ENCODE results near the gene SMPD3. TPM values are rescaled to one million over a fixed set of nuclear protein-coding genes. Genes with fewer than 3 reads are reported as not detected.

The SMPD3 gene
- total RNA-seq, 1 donor from 2014 or later = not detected

GRCh38 chr16:68383858-68384257 lies 64.5 kb downstream of the SMPD3 start:
- no peak for DNase-seq (ENCODE audit: low read depth, low spot score)

GRCh38 chr16:68382296-68382718 lies 66.0 kb downstream of the SMPD3 start:
- DNase-seq (ENCODE audit: low read depth, low spot score) = no peak

GRCh38 chr16:68381363-68381724 lies 67.0 kb downstream of the SMPD3 start:
- no peak for DNase-seq (ENCODE audit: low read depth, low spot score)

- no peak for DNase-seq (ENCODE audit: low read depth, low spot score)
These were observed 67.5 kb downstream of the SMPD3 start for GRCh38 chr16:68380676-68381362.

GRCh38 chr16:68380348-68380670 lies 68.0 kb downstream of the SMPD3 start:
- no peak for DNase-seq (ENCODE audit: low read depth, low spot score)

GRCh38 chr16:68379472-68380347 lies 68.6 kb downstream of the SMPD3 start:
- DNase-seq (ENCODE audit: low read depth, low spot score) = no peak

GRCh38 chr16:68378436-68379415 lies 69.6 kb downstream of the SMPD3 start:
- DNase-seq (ENCODE audit: low read depth, low spot score) = no peak

- DNase-seq (ENCODE audit: low read depth, low spot score) = peak; percentile 11
These were observed 70.5 kb downstream of the SMPD3 start for GRCh38 chr16:68377667-68378393.

- DNase-seq (ENCODE audit: low read depth, low spot score) = no peak
These were observed 71.1 kb downstream of the SMPD3 start for GRCh38 chr16:68377221-68377620.

- no peak for DNase-seq (ENCODE audit: low read depth, low spot score)
These were observed 71.7 kb downstream of the SMPD3 start for GRCh38 chr16:68376590-68376989.

GRCh38 chr16:68375801-68376536 lies 72.3 kb downstream of the SMPD3 start:
- no peak for DNase-seq (ENCODE audit: low read depth, low spot score)

GRCh38 chr16:68374961-68375660 lies 73.2 kb downstream of the SMPD3 start:
- DNase-seq (ENCODE audit: low read depth, low spot score) = no peak

- DNase-seq (ENCODE audit: low read depth, low spot score) = no peak
These were observed 74.0 kb downstream of the SMPD3 start for GRCh38 chr16:68374246-68374805.

GRCh38 chr16:68373528-68374245 lies 74.6 kb downstream of the SMPD3 start:
- no peak for DNase-seq (ENCODE audit: low read depth, low spot score)

- no peak for DNase-seq (ENCODE audit: low read depth, low spot score)
These were observed 75.5 kb downstream of the SMPD3 start for GRCh38 chr16:68372806-68373205.

- DNase-seq (ENCODE audit: low read depth, low spot score) = no peak
These were observed 76.0 kb downstream of the SMPD3 start for GRCh38 chr16:68372381-68372720.

GRCh38 chr16:68371706-68372380 lies 76.5 kb downstream of the SMPD3 start:
- no peak for DNase-seq (ENCODE audit: low read depth, low spot score)

GRCh38 chr16:68371276-68371651 lies 77.0 kb downstream of the SMPD3 start:
- no peak for DNase-seq (ENCODE audit: low read depth, low spot score)

Data from pulmonary artery endothelial cell (primary cell).